Non-pigmented ciliary epithelial cell (primary cell): ENCODE results near the gene PSMC5.
"Not testable (repeated sequence)": the region's sequence is repeated elsewhere in the genome, so short reads cannot be mapped to it uniquely, and the experiment has no call there.

Experiments
- DNase-seq: peaks from one replicate; pipeline ENCODE4 v3.0.0-alpha.2; 2010; ENCODE audit warnings: low read depth

Gene PSMC5

GRCh38 chr17:63871646-63872365, 44.6 kb downstream of the PSMC5 start:
- DNase-seq, result not testable (repeated sequence)

- DNase-seq, result not testable (repeated sequence)
Observed at GRCh38 chr17:63873577-63873976, 46.3 kb downstream of the PSMC5 start, which contains the start of gene CSH2. CSH2 (minus strand) TSS chr17:63873677; CDS start chr17:63873614, 63 bp downstream.

- DNase-seq, result not testable (repeated sequence)
Observed at GRCh38 chr17:63874061-63874626, 46.9 kb downstream of the PSMC5 start.

- not testable (repeated sequence) for DNase-seq
Observed at GRCh38 chr17:63874693-63875092, 47.5 kb downstream of the PSMC5 start.

DNA sequence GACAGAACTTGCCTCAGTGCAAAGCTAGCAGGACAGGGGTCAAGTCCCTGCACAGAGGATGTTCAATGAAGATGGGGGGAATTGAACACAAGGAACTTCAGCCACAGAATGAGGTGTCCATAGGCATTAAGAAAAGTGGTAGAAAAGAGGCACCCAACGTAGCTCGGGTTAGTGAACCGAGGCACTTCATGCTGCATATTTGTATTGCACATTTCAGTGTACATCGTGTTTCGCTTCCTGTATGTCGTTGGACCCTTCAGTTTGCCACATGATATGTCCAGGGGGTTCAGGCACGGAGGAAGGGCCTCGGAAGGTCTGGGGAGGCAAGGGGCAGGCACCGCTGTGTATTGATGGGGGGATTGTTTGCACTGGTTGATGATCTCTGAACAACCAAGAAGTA, 51.2 kb downstream of the PSMC5 start:
- not testable (repeated sequence) for DNase-seq

- no peak for DNase-seq
Observed at GRCh38 chr17:63880706-63881105, 53.5 kb downstream of the PSMC5 start.

DNA sequence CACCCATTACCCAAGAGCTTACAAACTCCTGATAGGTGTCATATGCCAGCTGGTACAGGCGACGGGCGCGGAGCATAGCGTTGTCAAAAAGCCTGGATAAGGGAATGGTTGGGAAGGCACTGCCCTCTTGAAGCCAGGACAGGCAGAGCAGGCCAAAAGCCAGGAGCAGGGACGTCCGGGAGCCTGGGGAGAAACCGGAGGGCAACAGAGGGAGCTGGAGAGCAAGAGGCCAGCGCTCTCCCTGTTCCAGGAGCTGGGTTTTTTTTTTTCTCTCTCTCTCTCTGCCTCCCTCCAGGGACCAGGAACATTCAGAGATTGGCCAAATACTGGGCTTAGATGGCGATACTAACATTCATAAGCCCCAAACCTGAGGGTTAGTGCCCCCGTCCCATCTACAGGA, 54.1 kb downstream of the PSMC5 start:
- DNase-seq, result not testable (repeated sequence)
